DMS79 treated with DMSO at 0.1 percent for 48 hours (cell line): ENCODE results near the gene KCNJ10.
"Not testable (repeated sequence)": the region's sequence is repeated elsewhere in the genome, so short reads cannot be mapped to it uniquely, and the experiment has no call there.

Source experiments
- DNase-seq: peaks from one replicate; lab custom pipeline; 2025; lab: John Stamatoyannopoulos, UW

The KCNJ10 gene

DNA sequence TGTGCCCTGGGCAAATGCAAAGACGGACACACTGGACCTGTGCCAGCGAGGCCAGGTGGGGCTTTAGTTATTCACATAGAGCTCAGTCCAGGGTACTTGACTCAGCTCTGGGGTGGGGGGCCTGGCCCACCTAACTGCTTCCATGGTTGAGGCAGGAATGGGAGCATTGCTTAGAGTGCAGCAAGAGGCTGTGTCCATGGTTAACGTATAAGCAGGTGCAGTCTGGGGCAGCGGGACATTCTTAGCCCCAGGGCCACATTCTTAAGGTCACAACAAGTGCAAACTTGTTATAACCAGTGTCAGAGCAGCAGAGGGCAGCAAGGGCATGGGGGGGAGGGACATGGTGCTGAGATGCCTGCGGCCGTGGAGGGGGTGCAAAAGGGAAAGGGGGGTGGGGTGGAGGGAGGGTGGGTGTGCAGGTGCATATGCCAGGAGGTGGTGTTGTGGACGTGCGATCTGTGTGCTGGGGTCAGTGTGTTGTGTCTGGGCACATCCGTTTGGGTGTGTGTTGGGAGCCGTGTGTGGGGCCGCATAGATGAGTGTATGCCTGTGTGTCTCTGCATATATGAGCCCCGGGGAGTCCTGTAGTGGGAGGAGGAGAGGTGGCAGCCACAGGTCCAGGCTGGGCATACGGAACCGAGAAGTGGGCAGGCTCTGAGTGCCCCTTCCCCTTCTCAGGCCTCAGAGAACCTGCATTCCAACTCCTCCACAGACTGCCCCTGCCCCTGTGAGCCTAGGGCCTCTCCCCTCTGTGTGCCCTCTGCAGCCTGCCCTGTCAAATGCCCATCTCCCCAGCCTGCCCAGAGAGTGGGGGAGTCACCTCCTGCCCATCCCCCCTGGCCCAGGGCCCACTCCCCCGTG lies 8.4 kb downstream of the KCNJ10 start:
- no peak for DNase-seq

GRCh38 chr1:160058087-160058486 lies 11.9 kb downstream of the KCNJ10 start:
- no peak for DNase-seq

DNA sequence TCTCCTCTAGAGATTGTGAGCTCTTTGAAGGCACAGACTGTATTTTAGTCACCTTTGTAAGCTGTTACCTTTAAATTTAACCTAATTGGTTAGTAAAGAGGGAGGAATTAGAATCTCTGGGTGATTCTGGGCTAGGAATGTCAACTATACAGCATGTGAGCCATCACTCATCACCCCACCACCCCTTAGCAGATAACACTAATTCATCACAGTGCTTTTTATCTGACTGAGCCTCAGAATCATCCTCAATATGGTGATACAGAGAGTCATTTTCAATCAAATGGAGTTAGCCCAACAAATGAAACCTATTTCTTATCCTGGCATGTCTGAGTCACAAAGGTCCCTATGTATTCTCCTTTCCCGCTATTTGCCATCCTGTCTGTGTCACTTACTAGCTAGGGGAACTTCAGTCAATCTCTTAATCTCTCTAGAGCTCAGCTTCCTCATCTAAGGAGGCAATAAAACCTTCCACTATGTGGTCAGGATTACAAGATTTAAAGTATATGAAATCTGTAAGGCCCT lies 13.3 kb downstream of the KCNJ10 start:
- DNase-seq: no peak

DNA sequence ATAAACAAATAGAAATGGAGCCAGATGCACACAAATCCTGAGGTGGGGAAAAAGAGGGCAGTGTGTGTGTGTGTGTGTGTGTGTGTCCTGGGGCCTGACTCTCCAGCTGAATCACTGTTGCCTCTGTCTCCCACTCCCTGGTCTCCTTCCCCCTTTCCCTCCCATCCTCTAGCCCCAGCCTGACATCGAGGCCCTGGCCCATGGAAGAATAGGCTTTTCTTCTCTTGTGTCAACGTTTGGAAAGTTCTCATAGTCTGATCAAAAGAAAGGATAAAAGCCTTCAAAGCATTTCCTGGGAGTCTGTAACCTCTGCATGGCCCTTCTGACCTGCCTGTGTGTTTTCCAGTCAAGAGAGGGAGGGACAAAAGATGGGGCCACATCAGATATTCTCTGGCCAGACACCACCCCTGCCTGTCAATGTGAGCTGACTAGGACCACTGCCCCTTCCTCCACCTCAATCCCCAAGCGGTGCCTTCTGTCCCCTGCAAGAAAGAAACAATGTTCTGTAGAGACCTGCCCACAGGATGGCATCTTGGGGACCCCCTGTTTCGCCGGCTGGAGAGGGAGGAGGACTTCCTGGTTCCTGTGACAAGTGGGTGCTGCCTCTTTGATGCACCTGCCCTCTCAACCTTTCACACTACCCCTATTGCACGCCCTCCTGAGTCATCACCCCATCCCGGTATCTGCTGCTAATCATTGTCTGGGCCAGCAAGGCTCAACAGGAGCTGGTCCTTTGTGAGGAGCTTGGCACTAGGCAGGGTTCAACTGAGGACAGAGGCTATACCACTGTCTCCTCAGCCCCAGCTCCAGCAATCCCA lies 16.2 kb downstream of the KCNJ10 start:
- no peak for DNase-seq

DNA sequence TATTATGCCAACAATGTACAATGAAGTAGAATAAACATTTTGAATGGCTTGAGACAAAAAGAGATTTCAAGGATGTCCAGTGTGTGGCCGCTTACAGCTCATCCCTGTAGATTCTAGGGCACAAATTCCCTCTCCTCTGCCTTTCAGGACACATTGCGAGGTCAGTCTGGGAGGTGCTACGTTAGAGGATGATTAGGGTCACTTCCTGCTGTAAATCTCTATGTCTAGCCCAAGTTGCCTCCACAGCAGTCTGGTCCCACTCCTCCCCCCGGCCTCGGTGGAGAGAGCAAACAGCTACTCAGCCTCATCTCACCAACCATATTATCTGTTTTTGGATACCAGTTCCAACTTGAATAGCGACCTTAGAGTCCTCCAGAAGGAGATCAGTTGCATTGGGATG lies 17.0 kb downstream of the KCNJ10 start:
- no peak for DNase-seq

DNA sequence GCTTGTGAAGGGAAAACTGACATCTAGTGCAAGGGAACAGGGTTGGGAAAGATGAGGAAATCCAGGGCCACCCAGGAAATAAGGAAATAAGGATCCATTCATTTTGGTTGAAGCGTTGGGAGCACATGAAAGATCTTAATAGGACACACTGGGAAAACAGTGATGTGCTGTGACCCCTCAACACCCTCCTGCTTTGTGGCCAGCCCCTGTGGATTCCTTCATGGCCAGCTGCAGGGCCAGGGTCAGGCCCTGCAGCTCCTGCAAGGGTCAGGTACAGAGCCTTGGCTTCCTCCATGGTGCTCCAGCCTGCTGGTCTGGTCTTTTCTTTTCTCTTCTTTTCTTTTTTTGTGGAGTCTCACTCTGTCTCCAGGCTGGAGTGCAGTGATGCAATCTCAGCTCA lies 19.3 kb downstream of the KCNJ10 start:
- DNase-seq: no peak

- not testable (repeated sequence) for DNase-seq
Measured at GRCh38 chr1:160050182-160050581, 19.8 kb downstream of the KCNJ10 start.

DNA sequence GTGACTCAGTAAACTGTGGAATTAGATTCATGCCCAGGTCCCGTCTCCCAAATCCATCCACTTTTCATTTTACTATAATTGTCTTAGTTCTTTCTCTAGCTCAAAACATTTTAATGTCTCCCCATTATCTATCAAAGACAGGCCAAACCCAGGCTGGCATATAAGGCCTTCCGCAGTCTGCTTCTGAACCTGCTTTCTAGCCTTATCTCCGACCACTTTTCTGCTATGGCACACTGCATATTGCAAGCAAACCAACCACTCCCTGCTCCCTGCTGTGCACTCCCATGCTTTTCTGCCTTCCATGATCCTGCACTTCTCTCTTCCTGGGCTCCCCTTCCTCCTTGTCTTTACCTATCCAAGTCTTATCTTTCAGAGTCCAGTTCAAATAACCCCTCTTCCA lies 20.9 kb downstream of the KCNJ10 start:
- no peak for DNase-seq

DNA sequence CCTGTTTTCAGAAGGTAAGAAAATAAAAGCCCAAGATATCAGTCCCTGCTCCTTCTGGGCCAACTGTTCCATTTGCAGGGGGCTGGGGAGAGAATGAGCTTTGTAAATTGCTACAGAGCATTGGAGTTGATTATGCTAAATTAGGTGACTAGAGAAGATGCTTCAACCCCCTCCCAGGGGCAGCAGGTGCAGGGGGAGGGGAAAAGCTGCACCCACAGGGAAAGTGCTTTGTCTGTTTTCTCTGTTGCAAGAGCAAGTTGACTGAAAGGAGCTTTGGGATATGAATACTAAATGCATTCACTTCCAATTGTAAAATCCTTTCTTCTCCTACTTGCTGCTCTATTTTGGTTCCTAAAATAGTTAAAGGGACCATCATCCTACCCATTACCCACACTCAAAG lies 21.6 kb downstream of the KCNJ10 start:
- DNase-seq: no peak

DNA sequence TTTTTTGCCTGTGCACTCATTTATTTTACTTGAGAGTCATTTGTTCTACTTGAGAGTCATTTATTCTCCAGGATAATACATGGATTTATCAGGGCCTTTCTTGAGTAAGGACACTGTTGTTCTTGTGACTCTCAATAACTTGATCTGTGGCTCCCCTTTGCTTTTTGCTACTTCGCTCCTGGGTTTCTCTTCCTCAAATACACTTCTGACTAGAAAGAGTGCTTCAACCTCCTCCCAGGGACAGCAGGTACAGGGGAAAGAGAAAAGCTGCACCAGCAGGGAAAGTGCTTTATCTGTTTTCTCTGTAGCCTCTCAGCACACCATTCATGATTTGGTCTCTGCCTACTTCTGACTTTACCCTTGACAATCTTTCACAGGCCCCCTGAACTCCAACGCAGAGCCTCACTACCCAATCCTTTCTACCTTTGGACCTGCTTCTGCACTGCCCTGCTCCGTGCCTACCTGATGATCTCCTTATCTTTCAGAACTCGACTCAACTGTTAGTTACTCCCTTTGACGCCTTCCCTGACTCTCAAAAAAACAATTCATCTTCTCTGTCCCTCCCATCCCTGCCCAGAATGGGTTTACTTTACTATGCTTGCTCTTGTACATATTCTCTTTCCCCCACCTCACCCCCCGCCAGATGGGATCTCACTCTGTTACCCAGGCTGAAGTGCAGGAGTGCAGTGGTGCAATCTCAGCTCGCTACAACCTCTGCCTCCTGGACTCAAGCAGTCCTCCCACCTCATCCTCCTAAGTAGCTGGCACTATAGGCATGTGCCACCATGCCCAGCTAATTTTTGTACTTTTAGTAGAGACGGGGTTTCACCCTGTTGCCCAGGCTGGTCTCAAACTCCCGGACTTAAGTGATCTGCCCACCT lies 22.6 kb downstream of the KCNJ10 start:
- DNase-seq: no peak

GRCh38 chr1:160046494-160047110 lies 23.4 kb downstream of the KCNJ10 start:
- DNase-seq: peak; percentile 39

GRCh38 chr1:160045653-160046052 lies 24.3 kb downstream of the KCNJ10 start:
- DNase-seq: no peak

GRCh38 chr1:160043543-160043942 lies 26.4 kb downstream of the KCNJ10 start:
- no peak for DNase-seq

GRCh38 chr1:160040476-160040875 lies 29.5 kb downstream of the KCNJ10 start:
- DNase-seq: no peak

DNA sequence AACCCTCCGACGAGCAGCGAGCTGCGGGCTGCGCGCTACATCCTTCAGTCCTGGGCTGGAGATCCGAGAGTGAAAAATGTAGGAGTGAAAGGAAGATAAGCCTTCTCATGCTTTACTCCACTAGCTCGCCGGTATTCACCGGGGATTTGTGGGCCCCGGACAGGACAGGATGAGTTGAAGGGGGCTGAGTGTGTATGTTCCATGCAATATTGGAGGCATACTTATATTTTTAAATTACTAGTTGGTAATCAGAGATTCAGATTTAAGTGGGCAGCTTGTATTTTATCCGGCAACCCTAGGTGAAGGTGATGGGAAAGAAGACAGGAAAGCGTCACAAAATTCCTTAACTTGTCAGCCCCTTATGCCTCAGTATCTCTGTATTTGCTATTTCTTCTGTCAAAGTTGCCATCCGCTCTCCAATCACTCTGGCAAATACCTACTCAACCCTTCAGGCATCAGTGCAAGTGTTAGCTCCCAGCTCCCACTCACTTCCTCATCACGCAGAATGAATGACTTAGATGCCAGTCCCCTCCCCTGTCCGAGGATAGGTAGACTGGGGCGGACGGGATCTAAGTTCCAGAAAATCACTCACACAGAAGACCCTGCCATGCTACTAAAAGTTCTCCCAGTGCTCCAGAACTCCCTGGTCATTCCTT lies 37.7 kb downstream of the KCNJ10 start:
- peak; percentile 40 for DNase-seq

- DNase-seq: peak; percentile 96
Measured at GRCh38 chr1:160031365-160032164, 38.4 kb downstream of the KCNJ10 start, which contains the start of gene PIGM. TSS of gene PIGM (minus strand) at chr1:160031990. CDS start at chr1:160031739, 251 bp downstream.

- no peak for DNase-seq
Measured at GRCh38 chr1:160030657-160031364, 39.1 kb downstream of the KCNJ10 start.

DNA sequence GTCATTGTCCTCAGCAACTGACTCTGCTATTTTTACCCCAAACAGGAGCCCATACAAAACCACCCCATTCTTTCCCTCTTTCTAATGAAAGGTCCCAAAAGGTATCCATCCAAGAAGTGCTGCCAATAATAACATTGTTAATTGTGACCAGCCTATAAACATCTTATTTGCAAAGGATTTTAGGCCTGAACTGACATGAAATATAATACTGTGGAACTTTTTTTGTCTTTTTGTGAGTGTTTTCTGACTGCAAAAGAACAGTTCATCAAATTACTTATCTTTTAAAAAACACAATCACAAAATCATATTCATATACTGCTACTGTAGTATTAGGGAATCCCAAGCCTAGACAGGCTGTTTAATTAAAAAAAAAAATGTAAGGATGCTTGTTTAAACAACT lies 41.5 kb downstream of the KCNJ10 start:
- DNase-seq: no peak

DNA sequence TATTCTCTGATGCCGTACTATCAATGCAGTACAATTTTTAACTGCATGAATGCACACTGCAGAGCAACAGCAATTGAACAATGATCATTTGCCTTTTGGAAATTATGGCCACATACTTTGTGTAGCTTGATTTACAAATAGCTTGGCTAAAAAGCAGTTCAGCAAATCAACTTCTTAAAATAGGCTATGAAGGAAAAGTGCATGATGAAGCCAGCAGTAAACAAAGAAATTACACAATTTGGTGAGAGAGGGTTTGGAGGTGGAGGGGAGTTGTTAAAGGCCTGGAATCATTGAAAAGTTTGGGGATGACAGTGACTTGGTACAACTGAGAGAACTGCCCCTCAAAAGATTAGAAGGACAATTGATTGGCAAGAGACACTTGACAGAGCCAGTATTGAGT lies 44.6 kb downstream of the KCNJ10 start:
- no peak for DNase-seq
